GM21447 (cell line): ENCODE data around the gene APOC3.

ENCODE experiments used
- ATAC-seq: cut with Tn5 transposase; IDR thresholded peaks from one replicate; pipeline ENCODE4 v1.9.1; 2021; ENCODE audit not compliant: unreplicated experiment

The APOC3 gene

GRCh38 chr11:116829525-116830183, at the start of gene APOC3:
Gene APOC3, plus strand, starts transcription at chr11:116829907. Its CDS starts 676 bp downstream, at chr11:116830583.
- ATAC-seq = no peak

DNA sequence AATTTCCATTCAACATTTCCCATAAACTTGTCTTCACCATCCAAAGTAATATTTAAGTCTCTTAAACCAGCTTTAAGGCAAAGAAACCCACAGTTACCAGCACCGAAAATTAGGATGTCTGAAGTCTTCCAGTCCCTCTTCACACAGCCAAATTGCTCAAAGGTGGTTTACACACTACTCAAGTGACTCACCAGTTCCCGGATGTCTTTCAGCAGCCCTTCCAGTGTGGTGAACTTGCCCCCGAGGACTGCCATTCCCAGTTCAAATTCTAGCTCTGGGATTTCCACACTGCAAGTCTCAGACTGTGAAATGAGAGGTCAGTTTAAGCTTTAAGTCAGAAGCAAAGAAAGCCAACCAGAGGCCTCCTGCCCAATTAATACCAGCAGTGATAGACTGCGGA, 47.0 kb upstream of the APOC3 start:
- ATAC-seq = no peak

DNA sequence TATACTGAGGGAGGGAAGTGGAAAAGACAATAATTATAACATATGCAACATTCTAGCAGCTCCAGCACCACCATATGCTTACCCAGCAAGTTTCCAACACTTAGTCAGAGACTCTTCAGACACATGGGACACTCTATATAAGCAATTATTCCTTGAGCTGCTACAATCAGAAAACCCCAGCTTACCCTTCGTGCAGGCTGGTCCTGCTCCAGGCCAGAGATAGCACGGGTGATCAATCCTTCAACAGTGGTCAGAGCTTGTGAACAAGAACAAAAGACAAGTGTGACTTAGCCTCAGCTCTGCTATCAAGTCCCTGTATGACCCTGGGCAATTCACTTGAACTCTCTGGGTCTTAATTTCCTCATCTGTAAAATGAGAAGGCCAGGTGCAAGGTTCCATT, 43.4 kb upstream of the APOC3 start:
- ATAC-seq = no peak

- ATAC-seq = no peak
These were observed 42.7 kb upstream of the APOC3 start for GRCh38 chr11:116786966-116787365.

GRCh38 chr11:116787436-116787785, 42.3 kb upstream of the APOC3 start:
- no peak for ATAC-seq

DNA sequence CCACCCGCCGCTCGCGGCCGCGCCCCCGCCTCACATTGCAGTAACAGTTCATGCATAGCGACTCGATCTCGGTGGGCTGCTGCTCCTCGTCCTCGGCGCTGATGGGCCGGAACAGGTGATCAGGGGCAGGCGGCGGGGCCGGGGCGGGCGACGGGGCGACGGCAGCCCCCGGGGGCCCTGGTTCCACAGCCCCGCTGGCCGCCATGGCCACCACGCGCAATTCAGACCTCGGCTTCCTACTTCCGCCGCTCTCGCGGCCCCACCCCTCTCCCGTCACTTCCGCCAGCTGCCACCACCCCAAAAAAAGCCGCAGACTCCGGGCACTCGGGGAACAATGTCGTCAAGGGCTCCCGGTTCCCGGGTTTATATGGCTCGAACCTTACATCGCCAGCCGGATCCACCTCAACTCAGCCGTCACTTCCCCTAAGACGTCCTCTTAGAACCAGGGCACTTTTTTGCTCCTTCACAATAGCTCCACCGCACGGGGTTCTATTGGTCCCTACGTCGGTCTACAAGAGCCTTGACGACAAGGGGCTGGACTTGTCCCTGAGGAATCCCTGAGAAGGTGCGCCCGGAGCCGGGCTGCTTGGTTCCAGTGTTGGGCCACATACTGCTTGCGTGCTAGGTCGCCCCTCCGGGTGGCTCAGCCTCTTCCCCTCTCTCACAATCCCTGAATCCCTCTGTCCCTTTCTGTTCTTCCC, 41.8 kb upstream of the APOC3 start, which contains the start of gene ZPR1:
ZPR1 (minus strand) TSS at position 238 of the 701 bp plus-strand sequence; CDS start at position 205, 33 bp downstream.
- peak; percentile 92 for ATAC-seq

GRCh38 chr11:116788534-116788933, 41.2 kb upstream of the APOC3 start:
- no peak for ATAC-seq

DNA sequence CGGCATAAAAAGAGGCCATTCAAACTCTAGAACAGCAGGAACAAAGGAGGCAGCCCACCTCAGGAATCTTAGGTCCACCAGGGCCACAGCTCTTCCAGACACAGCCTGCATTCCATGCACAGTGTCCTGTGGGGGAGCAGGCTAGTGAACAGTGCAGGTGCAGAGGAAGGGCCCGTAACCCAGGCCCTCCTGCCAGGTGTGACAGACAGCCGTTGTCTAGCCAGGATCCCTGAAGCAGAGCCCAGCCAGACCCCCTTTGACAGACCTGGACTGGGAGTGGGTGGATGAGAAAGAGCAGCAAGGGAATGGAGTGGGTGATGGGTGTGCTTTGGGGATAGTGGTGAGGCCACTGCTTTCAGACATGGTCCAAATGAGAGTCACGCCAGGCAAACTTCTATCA, 40.7 kb upstream of the APOC3 start:
- ATAC-seq = no peak

- ATAC-seq = no peak
These were observed 39.3 kb upstream of the APOC3 start for GRCh38 chr11:116790167-116791001.

GRCh38 chr11:116791002-116791812, 38.5 kb upstream of the APOC3 start:
- ATAC-seq = no peak

- no peak for ATAC-seq
These were observed 37.9 kb upstream of the APOC3 start, which contains the start of gene APOA5 for GRCh38 chr11:116791813-116792143. Gene APOA5, minus strand, starts transcription at chr11:116791879. Its CDS starts 19 bp downstream, at chr11:116791860.

DNA sequence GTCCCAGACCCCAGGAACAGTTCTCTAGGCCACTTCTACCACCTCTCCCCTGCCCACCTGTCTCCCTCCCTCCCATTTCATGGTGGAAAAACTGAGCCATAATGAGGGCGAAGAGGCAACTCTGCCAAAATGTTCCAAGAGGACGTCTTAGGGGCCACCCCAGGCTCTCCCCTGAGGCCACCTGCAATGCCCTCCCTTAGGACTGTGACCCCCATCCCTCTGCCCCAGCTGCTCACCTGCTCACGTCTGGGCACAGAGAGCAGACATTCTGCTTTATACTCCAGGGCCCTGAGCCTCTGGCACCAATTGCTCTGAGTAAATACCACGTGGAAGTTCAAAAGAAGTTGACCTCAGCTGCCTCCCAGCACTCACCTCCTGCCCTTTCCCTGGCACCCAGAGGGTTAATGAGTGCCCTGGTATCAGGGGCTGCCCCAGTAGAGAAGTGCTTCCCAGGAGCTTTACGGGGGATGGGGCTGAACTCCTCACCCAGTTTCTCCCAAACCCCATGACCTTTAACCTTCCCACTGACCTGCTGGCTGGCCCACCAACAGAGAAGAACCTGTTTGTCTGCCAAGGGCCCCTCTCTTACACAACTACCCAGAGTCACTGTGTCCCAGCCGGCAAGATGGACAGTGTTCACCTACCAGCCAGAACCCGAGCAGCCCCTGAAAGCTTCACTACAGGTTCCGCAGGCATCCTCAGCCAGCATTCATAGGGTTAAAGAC, 37.4 kb upstream of the APOC3 start:
- no peak for ATAC-seq

DNA sequence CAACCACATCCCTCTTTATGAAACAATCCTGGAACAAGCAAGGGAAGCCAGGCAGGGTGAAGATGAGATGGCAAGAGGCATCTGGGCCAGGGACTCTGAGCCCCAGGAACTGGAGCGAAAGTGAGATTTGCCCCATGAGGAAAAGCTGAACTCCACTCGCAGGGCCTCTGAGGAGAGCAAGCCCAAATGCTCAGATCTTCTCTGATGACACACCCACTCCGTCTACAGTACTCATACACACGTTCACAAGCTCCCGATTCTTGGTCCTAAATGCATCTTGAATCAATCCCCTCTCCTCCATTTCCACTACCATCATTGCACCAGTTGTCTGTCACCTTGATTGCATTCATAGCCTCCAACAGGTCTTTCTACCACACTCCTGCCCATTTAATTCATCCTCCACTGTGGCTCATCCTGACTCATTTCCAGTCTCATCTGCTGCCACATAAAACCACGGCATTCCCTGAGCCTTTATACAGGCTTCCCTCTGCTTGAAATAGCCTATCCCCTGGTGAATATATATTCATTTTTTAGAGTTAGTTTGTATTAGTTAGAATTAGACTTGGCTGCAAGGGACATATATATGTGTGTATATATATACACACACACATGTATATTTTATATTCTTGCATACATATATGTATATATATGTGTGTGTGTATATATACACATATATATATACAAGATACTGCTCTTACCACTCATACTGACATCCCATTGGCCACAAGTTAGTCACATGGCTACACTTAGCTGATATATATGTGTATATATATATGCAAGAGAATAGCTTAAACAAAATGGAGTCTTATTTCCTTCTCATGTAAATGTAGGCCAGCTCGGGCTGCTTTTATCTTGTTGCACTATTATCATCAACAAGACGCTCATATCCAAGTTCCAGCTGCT, 36.6 kb upstream of the APOC3 start:
- ATAC-seq = no peak

- no peak for ATAC-seq
These were observed 36.0 kb upstream of the APOC3 start for GRCh38 chr11:116793772-116794097.

DNA sequence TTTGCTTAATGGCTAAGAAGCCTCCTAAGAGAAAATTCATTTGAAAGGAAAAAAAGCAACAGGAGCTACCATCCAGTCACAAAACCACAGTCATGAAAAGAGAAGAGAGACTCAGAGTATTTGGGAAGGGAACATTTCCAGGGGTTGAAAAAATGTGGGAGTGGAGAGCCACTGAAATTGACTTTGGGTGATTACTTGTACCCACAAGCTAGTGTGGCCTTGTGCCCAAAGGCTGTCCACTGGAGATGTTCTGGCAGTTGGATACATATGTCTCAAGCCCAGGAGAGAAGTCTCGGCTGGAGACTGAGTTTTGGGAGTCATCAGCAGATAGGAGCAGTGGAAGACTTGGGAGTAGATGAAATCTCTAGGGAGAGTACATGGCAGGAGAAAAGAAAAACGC, 34.9 kb upstream of the APOC3 start:
- no peak for ATAC-seq

DNA sequence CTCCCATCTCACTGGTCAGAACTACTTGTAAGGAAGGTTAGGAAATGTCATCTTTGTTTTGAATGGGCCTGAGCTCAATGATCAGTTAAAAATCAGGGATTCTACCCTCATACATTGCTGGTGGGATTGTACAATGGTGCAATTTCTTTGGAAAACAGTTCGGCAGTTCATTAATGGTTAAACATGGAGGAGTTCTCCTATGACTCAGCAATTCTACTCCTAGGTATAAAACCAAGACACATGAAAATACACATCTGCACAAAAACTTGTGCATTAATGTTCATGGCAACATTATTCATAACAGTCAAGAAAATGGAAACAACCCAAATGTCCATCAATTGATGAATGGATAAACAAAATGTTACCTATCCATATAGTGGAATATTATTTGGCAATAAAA, 33.2 kb upstream of the APOC3 start:
- ATAC-seq = no peak

- ATAC-seq = no peak
These were observed 31.9 kb upstream of the APOC3 start for GRCh38 chr11:116797816-116798215.

- no peak for ATAC-seq
These were observed 31.3 kb upstream of the APOC3 start for GRCh38 chr11:116798368-116798767.

- ATAC-seq = no peak
These were observed 29.1 kb upstream of the APOC3 start for GRCh38 chr11:116800610-116801009.
